Kidney epithelial cell (primary cell): ENCODE data around the gene PPM1L. TPM values are rescaled to one million over a fixed set of nuclear protein-coding genes. Genes with fewer than 3 reads are reported as not detected.

ENCODE experiments used
- DNase-seq: peaks from one replicate; pipeline ENCODE4 v3.0.0-alpha.2; 2010; ENCODE audit warnings: low read depth
- H3K27me3 ChIP-seq: 2 replicates; pipeline ENCODE4 v1.6.0; 2011; ENCODE audit warnings: low read length; ENCODE audit not compliant: control insufficient read depth, insufficient read depth
- H3K36me3 ChIP-seq: 2 replicates; pipeline ENCODE4 v1.5.1; 2011; ENCODE audit warnings: low read length; ENCODE audit not compliant: control insufficient read depth, insufficient read depth
- H3K4me3 ChIP-seq: 2 replicates; pipeline ENCODE4 v1.5.1; 2011; ENCODE audit warnings: low read depth, mild to moderate bottlenecking, control low read depth, low read length
- total RNA-seq: library from RNA; depleted of rRNA; stranded (reverse); fragments of >200 nt; gene quantifications from 2 replicates; pipeline ENCODE4 v1.2.3, GENCODE V29; 2015
- TF ChIP-seq, protein P1 (sequence below): IDR thresholded peaks from 2 replicates; pipeline ENCODE4 v1.5.1; 2011; ENCODE audit warnings: mild to moderate bottlenecking, moderate library complexity, low read length, control low read depth, inconsistent platforms; ENCODE audit not compliant: insufficient read depth, poor library complexity, severe bottlenecking

The PPM1L gene
- total RNA-seq, 1 donor from 2014 or later: 11.1 TPM

DNA sequence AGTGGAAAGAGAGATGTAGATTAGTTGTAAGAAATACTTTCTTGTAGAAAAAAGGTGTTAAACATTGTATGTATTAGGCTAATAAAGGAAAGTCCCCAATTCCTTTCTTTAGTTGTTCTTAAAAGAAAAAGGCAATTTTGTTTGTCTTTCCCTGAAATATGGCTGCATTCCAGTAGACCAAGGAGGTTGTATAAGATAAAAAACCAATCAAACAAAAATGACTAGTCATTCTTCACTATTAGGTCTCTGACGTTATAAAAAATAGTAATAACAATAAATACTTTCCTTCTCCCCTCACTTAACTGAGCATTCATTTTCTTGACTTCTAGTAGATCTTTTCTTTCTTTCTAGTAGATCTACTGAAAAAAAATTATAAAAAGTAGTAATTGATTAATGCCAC, 8.6 kb upstream of the PPM1L start:
- DNase-seq: no peak
- no peaks in the 10 kb centered on the region for H3K27me3 ChIP-seq
- no peaks in the 10 kb centered on the region for H3K36me3 ChIP-seq
- TF ChIP-seq, protein P1, sequence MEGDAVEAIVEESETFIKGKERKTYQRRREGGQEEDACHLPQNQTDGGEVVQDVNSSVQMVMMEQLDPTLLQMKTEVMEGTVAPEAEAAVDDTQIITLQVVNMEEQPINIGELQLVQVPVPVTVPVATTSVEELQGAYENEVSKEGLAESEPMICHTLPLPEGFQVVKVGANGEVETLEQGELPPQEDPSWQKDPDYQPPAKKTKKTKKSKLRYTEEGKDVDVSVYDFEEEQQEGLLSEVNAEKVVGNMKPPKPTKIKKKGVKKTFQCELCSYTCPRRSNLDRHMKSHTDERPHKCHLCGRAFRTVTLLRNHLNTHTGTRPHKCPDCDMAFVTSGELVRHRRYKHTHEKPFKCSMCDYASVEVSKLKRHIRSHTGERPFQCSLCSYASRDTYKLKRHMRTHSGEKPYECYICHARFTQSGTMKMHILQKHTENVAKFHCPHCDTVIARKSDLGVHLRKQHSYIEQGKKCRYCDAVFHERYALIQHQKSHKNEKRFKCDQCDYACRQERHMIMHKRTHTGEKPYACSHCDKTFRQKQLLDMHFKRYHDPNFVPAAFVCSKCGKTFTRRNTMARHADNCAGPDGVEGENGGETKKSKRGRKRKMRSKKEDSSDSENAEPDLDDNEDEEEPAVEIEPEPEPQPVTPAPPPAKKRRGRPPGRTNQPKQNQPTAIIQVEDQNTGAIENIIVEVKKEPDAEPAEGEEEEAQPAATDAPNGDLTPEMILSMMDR: no peak
- no peak overlapping the region for H3K4me3 ChIP-seq

DNA sequence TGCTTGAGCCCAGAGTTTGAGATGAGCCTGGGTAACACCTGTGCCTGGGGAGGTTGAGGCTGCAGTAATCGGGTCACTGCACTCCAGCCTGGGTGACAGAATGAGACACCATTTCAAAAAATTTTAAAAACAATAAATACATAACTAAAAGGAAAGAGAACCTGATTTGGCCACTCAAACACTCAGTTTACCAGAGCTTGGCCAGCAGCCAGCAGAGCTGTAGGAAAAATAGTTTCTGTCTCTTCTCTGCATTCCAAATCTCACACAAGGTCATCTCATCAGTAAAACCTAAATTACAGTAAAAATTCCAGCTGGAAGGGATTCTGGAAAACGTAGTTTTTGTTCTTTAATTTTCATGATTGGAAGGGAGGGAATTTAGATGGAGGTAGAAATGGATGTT, 7.8 kb upstream of the PPM1L start:
- Histone ChIP-seq H3K36me3 (no peaks in the 10 kb centered on the region), H3K27me3 (no peaks in the 10 kb centered on the region), H3K4me3 (no peak overlapping the region)
- no peak for DNase-seq
- TF ChIP-seq, protein P1: no peak

DNA sequence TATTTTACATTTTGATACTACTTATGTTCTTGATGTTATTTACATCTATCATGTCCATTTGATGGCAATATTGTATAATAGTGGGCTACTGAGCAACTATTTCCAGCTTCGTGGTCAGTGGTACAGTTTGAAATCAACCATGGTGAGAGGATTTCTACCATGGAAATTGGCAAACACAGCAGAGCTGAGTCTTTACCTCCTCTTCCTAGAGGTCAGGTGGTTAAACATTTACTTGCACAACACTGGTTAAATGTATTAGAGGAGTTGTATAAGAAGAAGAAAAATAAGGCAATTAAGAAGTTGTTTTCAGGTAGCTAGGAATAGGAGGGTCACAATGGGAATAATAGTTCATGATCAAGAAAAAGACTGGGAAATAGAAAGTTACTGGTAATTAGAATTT, 7.2 kb upstream of the PPM1L start:
- no peak for DNase-seq
- Histone ChIP-seq H3K36me3 (no peaks in the 10 kb centered on the region), H3K27me3 (no peaks in the 10 kb centered on the region), H3K4me3 (no peak overlapping the region)
- TF ChIP-seq, protein P1: no peak

DNA sequence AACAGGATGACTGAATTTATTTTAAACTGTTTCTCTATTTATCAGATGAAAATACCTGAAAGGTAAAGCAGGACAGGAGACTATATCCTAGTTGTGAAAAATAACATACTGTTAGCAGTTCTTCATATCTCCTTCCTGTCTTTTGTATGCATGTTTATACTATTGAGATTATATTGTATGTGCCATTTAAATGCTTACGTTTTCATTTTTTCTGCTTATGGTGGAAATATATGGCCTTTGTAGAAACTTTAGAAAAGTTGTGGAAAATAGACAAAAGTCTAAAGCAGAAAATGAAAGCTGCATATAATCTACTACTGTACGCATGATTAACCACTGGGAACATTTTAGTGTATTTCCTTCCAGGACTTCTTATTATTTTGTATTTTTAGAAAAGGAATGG, 2.1 kb upstream of the PPM1L start:
- Histone ChIP-seq H3K4me3 (peak overlapping the region; percentile 54), H3K36me3 (no peaks in the 10 kb centered on the region), H3K27me3 (peaks cover 11% of the 10 kb centered on the region)
- TF ChIP-seq, protein P1: no peak
- DNase-seq: no peak

DNA sequence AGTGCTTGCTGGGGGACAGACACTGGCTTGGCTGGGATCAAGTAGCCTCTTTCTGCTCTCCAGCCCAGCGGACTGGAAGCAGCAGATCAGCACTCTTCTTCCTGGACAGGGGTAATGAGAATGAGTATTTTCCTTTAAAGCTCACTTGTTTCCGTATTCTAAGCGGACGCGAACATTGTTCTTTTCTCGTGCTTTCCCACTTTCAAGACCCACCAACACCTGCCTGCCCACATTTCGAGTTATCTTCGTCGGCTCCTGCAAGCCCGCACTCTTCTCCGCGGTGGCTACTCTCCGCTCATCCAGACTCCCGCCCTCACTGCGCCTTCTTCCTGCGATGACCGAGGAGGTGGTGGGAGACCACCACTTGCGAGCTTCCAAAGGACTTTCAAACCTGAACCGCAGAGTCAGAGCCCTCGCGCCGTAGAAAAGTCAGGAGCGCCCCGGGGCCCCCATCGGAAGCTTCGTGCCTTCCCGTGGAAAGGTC, 1.6 kb upstream of the PPM1L start:
- Histone ChIP-seq H3K4me3 (peak overlapping the region; percentile 54), H3K36me3 (no peaks in the 10 kb centered on the region), H3K27me3 (peaks cover 11% of the 10 kb centered on the region)
- no peak for DNase-seq
- TF ChIP-seq, protein P1: no peak
